NCI-H524 treated with DMSO at 0.1 percent for 48 hours (cell line): ENCODE results near the gene APOD.

Experiments
- DNase-seq: peaks from one replicate; lab custom pipeline; 2025; lab: John Stamatoyannopoulos, UW

Gene APOD

GRCh38 chr3:195587406-195587805, 3.7 kb upstream of the APOD start:
- DNase-seq = no peak

- no peak for DNase-seq
These were observed 767 bp upstream of the APOD start for GRCh38 chr3:195584543-195584870.

- DNase-seq = no peak
These were observed 793 bp downstream of the APOD start for GRCh38 chr3:195582947-195583346.

GRCh38 chr3:195580744-195581443, 2.8 kb downstream of the APOD start:
- no peak for DNase-seq

GRCh38 chr3:195579281-195579680, 4.5 kb downstream of the APOD start:
- DNase-seq = no peak

- no peak for DNase-seq
These were observed 5.2 kb downstream of the APOD start for GRCh38 chr3:195578565-195578964.

GRCh38 chr3:195577645-195578177, 6.0 kb downstream of the APOD start:
- DNase-seq = no peak

GRCh38 chr3:195574497-195575304, 9.0 kb downstream of the APOD start:
- DNase-seq = no peak

- DNase-seq = no peak
These were observed 9.9 kb downstream of the APOD start for GRCh38 chr3:195573611-195574496.

- no peak for DNase-seq
These were observed 12.4 kb downstream of the APOD start for GRCh38 chr3:195571361-195571760.

- no peak for DNase-seq
These were observed 12.8 kb downstream of the APOD start for GRCh38 chr3:195570912-195571311.

- DNase-seq = no peak
These were observed 13.4 kb downstream of the APOD start for GRCh38 chr3:195570344-195570743.

- no peak for DNase-seq
These were observed 15.1 kb downstream of the APOD start for GRCh38 chr3:195568630-195569029.

GRCh38 chr3:195566797-195567196, 16.9 kb downstream of the APOD start:
- DNase-seq = no peak

- no peak for DNase-seq
These were observed 18.0 kb downstream of the APOD start for GRCh38 chr3:195565716-195566115.

- no peak for DNase-seq
These were observed 20.4 kb downstream of the APOD start for GRCh38 chr3:195563317-195563716.

- no peak for DNase-seq
These were observed 23.9 kb downstream of the APOD start for GRCh38 chr3:195559723-195560409.

GRCh38 chr3:195558602-195559001, 25.1 kb downstream of the APOD start:
- peak; percentile 52 for DNase-seq

GRCh38 chr3:195557322-195557721, 26.4 kb downstream of the APOD start:
- no peak for DNase-seq

GRCh38 chr3:195556390-195556789, 27.4 kb downstream of the APOD start:
- DNase-seq = peak; percentile 3

GRCh38 chr3:195555110-195555509, 28.6 kb downstream of the APOD start:
- no peak for DNase-seq

- no peak for DNase-seq
These were observed 29.3 kb downstream of the APOD start for GRCh38 chr3:195554458-195554857.
